NB4 (cell line): ENCODE measurements around the gene QRICH2.
"Not testable (repeated sequence)": the region's sequence is repeated elsewhere in the genome, so short reads cannot be mapped to it uniquely, and the experiment has no call there.

Source experiments
- DNase-seq: peaks from one replicate; pipeline ENCODE4 v3.0.0; 2010; ENCODE audit warnings: low read depth
- H3K4me3 ChIP-seq: one replicate; pipeline ENCODE4 v1.5.1; 2011; ENCODE audit warnings: mild to moderate bottlenecking, low read depth, low read length, moderate library complexity
- CTCF ChIP-seq: IDR thresholded peaks from one replicate; pipeline ENCODE4 v1.5.1; 2012; ENCODE audit warnings: low read depth, low read length
- MAX ChIP-seq: IDR thresholded peaks from 2 replicates; pipeline ENCODE4 v1.6.1; 2011; ENCODE audit warnings: low read depth, low read length
- MYC ChIP-seq: IDR thresholded peaks from 2 replicates; pipeline ENCODE4 v1.6.1; 2011; ENCODE audit warnings: low read depth, low read length
- POLR2A ChIP-seq: IDR thresholded peaks from 2 replicates; pipeline ENCODE4 v1.6.1; 2011; ENCODE audit warnings: mild to moderate bottlenecking; ENCODE audit not compliant: insufficient read length; ENCODE audit errors: extremely low read depth

Gene QRICH2

GRCh38 chr17:76246080-76247066, 61.7 kb downstream of the QRICH2 start:
- no peak overlapping the region for H3K4me3 ChIP-seq
- peak; percentile 96 for DNase-seq
- TF ChIP-seq MYC (peak; percentile 99), CTCF (no peak), MAX (peak; percentile 100)

GRCh38 chr17:76244721-76245120, 63.4 kb downstream of the QRICH2 start:
- H3K4me3 ChIP-seq: not testable (repeated sequence)

GRCh38 chr17:76243826-76244679, 64.0 kb downstream of the QRICH2 start:
- DNase-seq: no peak
- no peak overlapping the region for H3K4me3 ChIP-seq
- TF ChIP-seq MAX (no peak), CTCF (no peak), MYC (no peak), POLR2A (no peak)

More at GRCh38 chr17:76244721-76245120, 63.4 kb downstream of the QRICH2 start:
- not testable (repeated sequence) for DNase-seq

- no peak for DNase-seq
- no peak for TF ChIP-seq CTCF
- TF ChIP-seq MAX: no peak
- no peak for TF ChIP-seq MYC
- TF ChIP-seq POLR2A: no peak
- H3K4me3 ChIP-seq: no peak overlapping the region
Measured at GRCh38 chr17:76241691-76242255, 66.3 kb downstream of the QRICH2 start.

GRCh38 chr17:76241204-76241538, 66.9 kb downstream of the QRICH2 start:
- no peak for TF ChIP-seq CTCF
- no peak for TF ChIP-seq MAX
- TF ChIP-seq MYC: no peak
- no peak for TF ChIP-seq POLR2A
- no peak for DNase-seq
- H3K4me3 ChIP-seq: peak overlapping the region; percentile 40

GRCh38 chr17:76240461-76241203, 67.4 kb downstream of the QRICH2 start, which contains the start of gene RNF157:
Gene RNF157 (minus strand): TSS chr17:76240493. CDS start chr17:76240240, 253 bp downstream.
- peak within 1 kb of the TSS; percentile 40 for H3K4me3 ChIP-seq
- TF ChIP-seq MYC: no peak
- no peak for TF ChIP-seq MAX
- TF ChIP-seq CTCF: no peak
- TF ChIP-seq POLR2A: no peak
- peak; percentile 40 for DNase-seq
